GM23248 (cell line): ENCODE results near the gene ZNF227.

Experiments used
- EZH2 ChIP-seq: fragments of 200-600 bp; sonication (generic); IDR thresholded peaks from 2 replicates; pipeline ENCODE4 v1.6.1; 2018; ENCODE audit warnings: antibody characterized with exemption, mild to moderate bottlenecking; ENCODE audit not compliant: insufficient read depth, poor library complexity, severe bottlenecking
- EZH2phosphoT487 ChIP-seq: fragments of 200-600 bp; sonication (generic); IDR thresholded peaks from 2 replicates; pipeline ENCODE4 v1.6.1; 2018; ENCODE audit warnings: antibody characterized with exemption, moderate library complexity, mild to moderate bottlenecking, low read depth; ENCODE audit not compliant: insufficient read depth

DNA sequence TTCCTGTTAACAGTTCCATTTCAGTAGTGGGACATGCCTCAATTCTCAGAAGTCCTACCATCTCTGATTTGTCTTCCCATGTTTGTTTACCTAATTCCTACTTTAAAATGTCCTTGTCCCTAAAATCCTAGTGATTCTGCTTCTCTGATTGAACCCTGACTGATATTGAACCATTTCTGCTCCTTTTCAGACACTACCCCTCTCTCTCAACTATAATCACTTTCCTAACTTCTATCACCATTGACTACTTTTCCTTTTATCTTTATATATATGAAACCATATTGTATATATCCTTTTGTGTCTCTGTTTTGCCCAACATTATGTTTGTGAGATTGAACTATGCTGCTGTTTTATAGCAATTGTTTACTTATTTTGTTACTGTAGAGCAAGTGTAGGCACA is 15.6 kb upstream of the ZNF227 start:
- no peak for TF ChIP-seq EZH2
- no peak for TF ChIP-seq EZH2phosphoT487
